Right hindlimb (tissue), 1 donor: ENCODE results near the gene RPL27.
"Not testable (repeated sequence)": the region's sequence is repeated elsewhere in the genome, so short reads cannot be mapped to it uniquely, and the experiment has no call there.

Experiments used
- DNase-seq: peaks from one replicate; pipeline ENCODE4 v3.0.0-alpha.2; 2018

Gene RPL27

DNA sequence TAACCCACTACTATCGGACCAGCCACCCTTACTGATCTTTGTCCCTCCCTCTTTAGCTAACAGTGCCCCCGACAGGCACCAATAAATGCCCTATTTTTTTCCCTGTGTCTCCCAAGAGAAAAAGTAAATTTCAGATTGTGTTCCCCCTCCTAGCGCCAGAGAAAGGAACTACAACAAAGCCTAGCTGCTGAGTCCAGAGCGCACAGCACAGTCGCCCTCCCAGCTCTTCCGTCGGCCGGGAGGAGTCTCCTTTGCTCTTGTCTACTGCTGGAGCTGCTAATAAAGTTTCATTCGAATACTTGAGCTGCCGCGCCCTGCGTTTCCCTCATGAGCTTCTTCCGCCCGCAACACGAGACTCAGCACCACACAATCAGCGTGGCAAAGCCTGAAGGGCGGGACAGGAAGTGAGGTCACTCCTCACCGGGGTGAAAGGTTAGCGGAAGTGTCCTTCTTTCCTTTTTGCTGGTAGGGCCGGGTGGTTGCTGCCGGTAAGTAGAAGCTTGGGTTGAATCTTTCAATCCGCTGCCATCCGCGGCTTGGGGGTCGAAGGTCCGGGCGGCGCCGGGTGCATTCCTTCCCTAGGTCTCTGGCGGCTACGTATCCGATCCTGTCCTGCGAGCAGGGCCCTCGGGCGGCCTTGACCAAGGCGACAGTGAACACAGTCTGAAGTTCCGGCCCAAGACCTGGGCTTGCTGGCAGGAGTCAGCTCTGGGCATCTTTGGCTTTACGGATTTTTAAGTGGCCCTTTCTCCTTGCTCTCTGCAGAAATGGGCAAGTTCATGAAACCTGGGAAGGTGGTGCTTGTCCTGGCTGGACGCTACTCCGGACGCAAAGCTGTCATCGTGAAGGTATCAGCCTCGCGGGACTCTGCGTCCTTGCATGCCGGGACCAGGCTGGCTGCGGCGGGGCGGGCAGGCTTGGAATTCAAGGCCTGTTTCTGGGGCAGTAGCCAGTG, at the start of gene RPL27:
TSS of gene RPL27 (plus strand) at position 436 of the 955 bp plus-strand sequence. CDS start at position 768, 332 bp downstream.
- peak; percentile 99 for DNase-seq

DNA sequence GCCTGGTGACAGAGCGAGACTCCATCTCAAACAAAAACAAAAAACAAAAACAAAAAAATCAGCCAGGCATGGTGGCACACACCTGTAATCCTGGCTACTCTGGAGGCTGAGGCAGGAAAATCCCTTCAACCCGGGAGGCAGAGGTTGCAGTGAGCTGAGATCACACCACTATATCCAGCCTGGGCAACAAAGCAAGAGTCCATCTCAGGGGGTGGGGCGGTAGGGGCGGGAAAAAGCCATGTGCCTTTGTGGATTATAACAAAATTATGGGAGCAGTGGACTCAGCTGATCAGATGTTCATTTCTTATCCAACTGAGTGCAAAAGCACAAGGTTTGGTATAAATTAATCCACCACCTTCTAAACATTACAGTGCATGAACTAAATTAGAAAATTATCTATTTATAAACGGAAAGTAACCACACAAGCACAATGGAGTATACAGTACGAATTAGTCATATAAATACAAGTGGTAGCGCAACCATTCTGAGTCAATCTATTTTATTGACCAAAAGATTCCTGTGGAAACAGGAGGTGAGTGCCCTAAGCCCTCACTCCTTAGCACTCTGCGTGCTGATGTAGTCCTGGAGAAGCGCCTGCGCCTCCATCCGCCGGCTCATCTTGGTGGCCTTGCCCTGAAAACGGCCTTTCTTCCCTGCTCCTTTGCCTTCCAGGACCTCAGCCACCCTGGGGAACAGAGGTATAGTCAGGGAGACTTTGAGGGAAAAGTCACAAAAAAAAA, 48.0 kb upstream of the RPL27 start:
- no peak for DNase-seq

DNA sequence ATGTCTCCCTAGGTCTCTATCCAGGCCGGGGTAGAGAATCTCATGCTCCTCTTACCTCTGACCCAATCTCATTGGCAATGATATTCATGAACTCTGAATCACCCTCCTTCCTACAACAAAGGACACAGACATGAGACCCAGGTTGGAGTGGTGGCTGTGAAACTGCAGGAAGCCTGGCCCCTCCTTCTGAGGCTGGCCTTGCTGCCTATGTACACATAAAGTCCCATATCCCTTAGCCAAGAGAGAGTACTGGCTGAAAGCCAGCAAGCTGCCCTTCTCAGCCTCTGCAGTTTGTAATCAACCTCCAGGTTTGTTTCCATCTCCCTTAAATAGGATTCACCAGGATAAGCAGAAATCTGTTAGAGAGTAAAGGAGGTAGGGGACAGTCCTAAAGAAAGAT, 44.5 kb upstream of the RPL27 start:
- DNase-seq = no peak

DNA sequence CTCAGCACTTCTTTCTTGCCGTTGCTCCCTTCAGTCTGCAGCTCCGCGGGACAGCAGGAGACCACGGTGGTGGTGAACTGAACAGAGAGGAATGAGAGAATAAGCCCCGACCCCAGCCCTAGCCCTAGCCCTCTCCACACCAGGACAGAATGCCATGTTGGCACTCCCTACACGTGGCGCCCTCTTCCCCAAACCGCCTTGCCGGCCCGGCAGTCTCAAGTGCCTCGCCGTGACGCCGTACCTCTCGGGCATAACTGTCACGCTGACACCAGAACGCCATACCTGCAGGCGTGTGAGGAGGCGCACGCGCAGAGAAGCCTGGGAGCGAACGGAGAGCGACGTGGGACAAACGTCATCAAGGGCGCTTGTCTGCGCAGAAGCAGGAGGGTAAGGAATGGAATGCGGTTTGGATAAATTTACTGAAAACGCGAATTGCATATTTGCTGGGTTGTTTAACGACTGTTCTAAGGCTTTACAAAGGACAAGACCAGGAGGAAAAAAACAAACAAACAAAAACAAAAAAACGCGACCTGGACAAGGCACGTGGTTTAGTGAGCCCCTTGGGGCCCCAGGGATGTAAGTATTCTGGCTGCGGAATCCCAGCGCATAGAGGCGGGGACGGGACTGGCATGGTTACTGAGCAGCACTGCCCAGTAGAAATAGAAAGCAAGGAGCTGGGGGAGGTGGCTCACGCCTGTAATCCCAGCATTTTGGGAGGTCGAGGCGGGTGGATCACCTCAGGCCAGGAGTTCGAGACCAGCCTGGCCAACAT, 33.9 kb upstream of the RPL27 start, which contains the start of gene AARSD1:
TSS of gene AARSD1 (minus strand) at position 294 of the 772 bp plus-strand sequence. CDS start at position 280, 14 bp downstream.
- DNase-seq = peak; percentile 94

DNA sequence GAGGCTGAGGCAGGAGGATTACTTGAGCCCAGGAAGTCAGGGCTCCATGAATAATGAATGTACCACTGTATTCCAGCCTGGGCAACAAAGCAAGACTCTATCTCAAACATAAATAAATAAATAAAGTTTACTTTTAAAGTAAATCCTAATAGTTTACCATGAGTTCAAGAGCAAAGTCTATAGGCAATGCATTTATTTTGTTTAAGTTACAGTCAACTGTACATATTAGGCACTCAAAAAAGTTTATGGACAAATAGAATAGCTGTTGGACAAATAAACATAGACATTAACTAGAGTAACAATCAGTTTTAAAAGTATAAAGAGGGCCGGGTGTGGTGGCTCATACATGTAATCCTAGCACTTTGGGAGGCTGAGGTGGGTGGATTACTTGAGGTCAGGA, 30.3 kb upstream of the RPL27 start:
- no peak for DNase-seq

DNA sequence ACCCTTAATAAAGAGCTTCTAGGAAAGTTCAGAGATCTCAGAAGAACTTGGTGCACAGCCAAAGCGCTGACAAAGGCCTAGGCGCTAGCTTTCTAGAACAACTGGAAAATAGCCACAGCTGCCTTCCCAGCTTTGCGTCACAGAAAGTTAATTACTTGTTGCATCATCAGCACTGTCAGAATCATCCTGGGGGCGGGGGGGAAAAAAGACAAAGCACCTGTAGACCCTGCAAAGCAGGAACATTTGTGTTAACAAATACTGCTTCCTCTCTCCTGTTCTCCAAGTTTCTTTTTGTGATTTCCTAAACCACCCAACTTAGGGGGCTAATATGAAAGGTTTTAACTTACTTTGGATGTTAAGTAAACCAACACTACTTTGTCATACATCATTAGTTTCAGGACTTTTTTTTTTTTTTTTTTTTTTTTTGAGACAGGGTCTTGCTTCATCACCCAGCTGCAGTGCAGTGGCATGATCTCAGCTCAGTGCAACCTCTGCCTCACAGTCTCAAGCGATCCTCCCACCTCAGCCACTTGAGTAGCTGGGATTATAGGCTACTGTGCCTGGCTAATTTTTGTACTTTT, 29.1 kb upstream of the RPL27 start:
- no peak for DNase-seq

DNA sequence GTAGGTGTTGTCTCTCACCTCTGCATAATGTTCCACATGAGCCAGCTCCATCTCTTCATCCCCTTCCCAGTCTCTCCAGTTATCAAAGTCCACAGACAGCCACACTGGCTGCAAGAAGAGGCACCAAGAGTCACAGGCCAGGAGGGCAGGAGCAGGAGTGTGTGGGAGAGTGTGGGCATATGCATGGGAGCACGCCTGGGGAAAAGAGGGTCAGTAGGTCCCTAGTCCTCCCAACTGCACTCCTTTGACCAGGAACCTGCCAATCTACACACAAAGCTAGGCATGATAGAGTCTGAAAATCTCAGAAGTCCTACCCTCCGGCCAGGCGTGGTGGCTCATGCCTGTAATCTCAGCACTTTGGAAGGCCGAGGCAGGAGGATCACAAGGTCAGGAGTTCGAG, 26.6 kb upstream of the RPL27 start:
- DNase-seq = no peak

DNA sequence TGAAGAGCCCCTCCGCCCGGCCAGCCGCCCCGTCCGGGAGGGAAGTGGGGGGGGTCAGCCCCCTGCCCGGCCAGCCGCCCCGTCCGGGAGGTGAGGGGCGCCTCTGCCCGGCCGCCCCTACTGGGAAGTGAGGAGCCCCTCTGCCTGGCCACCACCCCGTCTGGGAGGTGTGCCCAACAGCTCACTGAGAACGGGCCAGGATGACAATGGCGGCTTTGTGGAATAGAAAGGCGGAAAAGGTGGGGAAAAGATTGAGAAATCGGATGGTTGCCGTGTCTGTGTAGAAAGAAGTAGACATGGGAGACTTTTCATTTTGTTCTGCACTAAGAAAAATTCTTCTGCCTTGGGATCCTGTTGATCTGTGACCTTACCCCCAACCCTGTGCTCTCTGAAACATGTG, 24.9 kb upstream of the RPL27 start:
- DNase-seq = not testable (repeated sequence)

DNA sequence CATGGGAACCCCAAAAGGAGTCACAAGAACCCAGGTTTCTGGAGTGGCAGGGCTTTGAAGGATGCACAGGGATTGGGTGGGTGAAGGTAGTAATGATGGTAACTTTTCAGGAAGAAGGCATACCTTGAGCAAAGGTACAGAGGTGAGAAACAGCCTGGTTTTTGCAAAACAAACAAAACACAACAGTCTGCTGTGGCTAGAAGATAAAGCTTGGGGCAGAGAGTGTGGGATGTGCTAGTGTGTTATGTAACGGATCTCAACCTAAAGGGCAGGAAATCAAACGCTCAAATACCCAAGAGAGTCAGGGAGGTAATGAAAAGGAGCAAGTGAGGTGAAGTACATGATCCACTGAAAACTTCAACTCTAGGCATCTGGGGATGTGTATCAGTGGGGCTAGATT, 23.0 kb upstream of the RPL27 start:
- DNase-seq = no peak

DNA sequence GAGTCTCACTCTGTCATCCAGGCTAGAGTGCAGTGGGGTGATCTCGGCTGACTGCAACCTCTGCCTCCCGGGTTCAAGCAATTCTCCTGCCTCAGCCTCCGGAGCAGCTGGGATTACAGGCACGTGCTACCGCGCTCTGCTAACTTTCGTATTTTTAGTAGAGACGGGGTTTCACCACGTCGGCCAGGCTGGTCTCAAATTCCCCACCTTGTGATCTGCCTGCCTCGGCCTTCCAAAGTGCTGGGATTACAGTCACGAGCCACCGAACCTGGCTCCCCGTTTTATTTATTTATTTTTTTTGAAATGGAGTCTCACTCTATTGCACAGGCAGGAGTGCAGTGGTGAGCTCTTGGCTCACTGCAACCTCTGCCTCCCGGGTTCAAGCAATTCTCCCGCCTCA, 22.5 kb upstream of the RPL27 start:
- not testable (repeated sequence) for DNase-seq

DNA sequence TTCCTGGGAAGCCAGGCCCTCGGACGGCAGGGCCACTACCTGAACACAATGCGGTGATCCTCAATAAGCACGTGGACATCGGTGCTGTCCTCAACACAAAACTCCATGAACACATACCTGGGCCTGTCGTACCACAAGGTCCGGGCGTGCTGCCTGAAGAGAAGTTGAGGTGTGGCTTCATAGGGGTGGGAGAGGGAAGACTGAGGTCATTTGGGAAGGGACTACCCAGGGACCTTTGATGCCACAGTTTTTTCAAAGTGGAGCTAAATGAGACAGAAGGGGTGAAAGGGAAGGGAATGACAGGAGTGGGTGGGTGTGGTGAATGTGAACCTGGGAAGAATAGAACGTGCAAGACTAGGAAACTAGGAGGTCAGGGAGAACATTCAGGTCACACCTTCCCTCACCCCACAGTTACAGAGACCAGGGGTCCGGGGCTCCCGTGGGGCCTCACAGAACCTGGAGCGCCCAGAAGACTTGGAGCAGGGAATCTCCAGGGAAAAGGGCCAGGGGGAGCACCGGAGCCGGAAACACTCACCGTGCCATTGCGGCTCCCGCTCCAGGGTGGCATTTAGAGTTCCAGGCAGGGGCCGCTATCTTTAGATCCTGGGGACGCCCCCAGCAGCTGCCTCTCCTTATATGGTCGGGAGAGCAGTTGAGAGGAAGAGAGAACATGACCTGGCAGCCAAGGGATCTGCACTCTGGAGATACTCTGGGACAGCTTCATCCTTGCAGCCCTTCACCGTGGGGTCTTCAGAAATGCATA, 18.5 kb upstream of the RPL27 start, which contains the start of gene PTGES3L:
TSS of gene PTGES3L (minus strand) at position 570 of the 763 bp plus-strand sequence. CDS start at position 543, 27 bp downstream.
- DNase-seq = peak; percentile 66

DNA sequence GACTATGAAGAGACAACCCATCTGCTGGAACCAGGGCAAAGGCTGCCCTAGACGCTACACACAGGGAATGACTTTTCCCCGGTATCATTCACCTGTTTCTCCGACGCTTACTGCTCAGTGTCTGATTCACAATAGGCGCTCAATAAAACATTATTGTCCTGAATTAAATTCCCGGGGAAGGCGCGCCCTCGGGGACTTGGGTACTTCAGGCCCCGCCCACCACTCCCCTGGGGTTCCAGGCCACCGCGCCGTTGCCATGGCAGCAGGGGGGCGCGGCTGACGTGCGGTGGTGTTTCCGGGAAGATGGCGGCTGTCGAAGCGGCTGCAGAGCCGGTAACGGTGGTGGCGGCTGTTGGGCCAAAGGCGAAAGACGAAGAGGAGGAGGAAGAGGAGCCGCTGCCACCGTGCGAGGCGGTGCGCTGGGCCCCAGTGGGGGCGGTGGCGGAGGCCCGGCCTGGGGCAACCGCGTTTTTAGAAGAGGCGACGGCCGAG, 17.9 kb upstream of the RPL27 start, which contains the start of gene RUNDC1:
TSS of gene RUNDC1 (plus strand) at position 292 of the 492 bp plus-strand sequence. CDS start at position 304, 12 bp downstream.
- DNase-seq = peak; percentile 90

DNA sequence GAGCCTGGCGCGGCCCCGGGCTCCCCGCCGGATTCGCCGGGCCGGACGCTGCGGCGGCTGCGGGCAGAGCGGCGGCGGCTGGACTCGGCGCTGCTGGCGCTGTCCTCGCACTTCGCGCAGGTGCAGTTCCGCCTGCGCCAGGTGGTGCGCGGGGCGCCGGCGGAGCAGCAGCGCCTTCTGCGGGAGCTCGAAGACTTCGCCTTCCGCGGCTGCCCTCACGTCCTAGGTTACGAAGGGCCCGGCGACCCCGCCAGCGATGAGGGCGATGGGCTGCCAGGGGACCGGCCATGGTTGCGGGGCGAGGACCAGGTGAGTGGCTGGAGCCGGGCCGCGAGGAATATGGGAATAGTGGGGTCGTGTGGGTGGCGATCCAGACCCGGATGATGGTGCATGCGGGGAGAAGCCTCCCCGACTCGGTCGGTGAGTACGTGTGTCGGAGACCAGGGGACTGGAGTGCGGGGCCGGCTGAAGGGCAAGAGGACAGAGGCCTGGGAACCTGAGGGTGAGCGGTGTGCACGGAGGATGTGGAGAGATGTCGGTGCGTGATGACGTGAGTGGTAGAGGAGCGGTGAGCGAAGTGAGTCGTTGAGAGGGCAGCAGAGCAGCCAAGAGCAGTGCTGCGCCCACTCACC, 17.3 kb upstream of the RPL27 start:
- DNase-seq = peak; percentile 44

DNA sequence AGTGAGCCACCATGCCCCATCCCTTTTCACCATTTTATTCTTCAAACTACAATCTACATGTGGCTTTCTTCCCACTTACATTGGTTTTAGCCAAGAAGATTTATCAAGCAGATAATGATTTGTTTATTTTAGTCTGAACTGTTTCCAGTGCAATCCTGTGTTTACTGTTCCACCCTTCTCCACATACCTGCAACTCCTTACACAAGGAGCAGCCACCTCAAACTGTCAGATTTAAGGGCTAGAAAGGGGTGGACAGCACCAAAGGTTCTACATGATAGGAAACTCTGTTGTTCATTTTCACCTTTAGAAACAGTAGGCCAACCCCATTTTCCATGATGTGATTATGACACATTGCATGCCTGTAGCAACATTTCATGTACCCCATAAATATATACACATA, 16.0 kb upstream of the RPL27 start:
- no peak for DNase-seq

DNA sequence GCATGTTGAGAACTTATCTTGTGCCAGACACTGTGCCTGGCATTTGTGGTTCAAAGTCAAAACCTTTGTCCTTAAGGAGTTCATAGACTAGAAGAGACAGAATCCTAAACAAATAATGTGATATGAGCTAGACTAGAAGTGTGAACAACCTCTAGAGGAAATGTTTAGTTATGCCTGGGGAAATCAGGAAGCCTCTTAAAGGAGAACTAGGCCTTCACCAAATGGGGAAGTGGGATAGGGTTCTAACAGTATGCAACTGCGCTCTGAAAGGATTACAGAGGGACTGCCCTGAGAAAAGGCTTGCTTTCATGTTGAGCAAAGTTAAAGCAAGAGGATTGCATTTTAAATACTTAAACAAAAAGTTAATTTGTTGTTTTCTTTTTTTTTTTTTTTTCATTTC, 13.0 kb upstream of the RPL27 start:
- DNase-seq = no peak

DNA sequence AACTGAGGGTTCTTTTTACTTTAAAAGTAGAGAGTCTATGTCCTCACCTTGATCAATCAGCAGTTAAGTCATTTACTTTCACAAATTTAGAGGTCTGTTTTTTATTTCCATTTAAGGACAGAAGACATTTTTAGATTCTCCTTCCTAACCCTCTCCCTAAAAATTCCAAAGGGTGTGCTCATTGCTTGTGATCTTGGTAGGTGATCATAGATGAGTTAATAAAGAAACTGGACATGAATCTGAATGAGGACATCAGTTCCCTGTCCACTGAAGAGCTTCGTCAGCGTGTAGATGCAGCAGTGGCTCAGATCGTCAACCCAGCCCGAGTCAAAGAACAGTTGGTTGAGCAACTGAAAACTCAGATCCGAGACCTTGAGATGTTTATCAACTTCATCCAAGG, 9.1 kb upstream of the RPL27 start:
- no peak for DNase-seq

DNA sequence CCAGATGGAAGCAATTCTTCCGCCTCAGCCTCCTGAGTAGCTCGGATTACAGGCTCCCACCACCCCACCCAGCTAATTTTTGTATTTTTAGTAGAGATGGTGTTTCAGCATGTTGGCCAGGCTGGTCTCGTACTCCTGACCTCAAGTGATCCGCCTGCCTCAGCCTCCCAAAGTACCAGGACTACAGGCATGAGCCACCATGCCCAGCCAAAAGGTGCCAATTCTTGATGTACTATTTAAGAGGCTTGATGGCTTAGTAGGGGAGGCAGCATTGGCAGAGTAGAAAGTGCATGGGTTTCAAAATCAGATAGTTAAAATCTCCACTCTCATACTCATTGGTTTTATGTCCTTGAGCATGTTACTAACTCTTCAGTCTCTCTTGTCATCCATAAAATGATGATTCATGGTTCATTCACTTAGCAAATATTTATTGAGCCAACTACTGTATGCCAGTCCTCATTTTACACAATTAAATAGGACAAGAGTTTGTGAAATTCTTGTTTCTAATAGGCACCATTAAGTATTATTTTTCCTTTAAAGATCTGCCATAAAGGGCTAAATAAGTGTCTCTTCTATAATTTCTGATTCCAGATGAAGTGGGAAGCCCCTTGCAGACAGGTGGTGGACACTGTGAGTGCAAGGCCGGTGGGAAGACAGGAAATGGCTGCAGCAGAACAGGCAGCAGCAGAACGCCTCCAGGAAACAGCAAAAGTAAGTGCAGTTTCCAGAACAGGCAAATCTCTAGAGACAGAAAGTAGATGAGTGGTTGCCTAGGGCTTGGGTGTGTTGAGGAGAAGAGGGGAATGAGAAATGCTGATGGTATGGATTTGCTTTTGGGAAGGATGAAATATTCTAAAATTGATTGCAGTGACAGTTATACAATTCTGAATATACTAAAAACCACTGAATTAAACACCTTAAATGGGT, 8.2 kb upstream of the RPL27 start:
- DNase-seq = no peak

DNA sequence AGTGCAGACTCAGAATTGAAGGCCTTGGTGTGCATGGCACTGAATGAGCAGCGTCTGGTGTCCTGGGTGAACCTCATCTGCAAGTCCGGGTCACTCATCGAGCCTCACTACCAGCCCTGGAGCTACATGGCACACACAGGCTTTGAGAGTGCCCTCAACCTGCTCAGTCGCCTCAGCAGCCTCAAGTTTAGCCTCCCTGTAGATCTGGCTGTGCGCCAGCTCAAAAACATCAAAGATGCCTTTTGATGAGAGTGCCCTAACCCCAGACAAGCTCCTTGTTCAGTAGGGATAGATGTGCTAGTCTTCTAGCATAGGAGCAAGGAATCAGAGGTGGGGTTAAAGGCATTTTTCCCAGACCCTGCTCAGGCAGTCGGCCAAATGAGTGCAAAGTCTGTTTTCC, 6.7 kb upstream of the RPL27 start:
- no peak for DNase-seq

DNA sequence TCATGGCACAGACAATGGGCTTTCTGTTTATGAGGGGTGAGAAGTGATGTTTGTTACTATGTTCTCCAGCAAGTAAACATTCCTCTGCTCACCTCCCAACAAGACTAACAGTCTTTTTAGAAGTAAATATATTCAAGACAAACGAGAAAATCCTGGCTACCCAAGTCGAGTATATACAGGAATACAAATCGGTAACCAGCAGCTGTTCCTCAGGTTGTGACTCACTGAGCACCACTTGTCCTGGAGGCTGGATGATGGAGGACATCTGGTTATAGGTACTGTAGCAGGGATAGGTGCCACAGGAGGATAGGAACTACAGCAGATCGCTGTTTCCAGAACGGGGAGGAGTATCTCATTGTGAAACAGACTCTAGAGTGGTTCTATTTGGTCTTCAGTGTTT, 5.3 kb upstream of the RPL27 start:
- no peak for DNase-seq

DNA sequence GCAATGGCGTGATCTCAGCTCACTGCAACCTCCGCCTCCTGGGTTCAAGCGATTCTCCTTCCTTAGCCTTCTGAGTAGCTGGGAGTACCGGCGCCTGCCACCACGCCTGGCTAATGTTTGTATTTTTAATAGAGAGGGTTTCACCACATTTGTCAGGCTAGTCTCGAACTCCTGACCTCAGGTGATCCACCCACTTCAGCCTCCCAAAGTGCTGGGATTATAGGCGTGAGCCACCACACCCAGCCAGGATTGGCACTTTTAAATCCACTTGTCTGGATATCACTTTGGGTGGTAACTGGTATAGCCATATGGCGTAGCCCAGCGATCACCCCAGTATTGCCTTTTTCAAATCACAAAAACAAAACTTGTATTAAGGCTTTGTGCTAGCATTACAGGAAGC, 4.3 kb upstream of the RPL27 start:
- DNase-seq = not testable (repeated sequence)
